ENCODE results near the gene CLINT1. TPM values are rescaled to one million over a fixed set of nuclear protein-coding genes. Genes with fewer than 3 reads are reported as not detected.

The CLINT1 gene
- polyA plus RNA-seq, 3 donors = 67.4 to 100 (median 71.9) TPM

DNA sequence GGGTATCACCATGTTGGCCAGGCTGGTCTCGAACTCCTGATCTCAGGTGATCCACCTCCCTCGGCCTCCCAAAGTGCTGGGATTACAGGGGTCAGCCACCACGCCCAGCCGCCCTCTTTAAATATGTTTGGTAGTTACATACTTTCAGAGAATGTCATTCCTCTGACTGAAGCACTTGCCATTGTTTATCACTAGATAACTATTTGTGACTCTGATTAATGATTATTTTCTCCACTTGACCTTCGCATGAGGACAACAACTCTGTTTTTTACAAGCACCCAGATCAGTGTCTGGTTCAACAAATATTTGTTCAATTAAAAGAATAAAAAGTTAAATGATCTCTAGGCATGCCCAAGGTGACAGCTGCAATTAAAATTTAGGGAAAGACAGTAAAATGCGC is 56.2 kb downstream of the CLINT1 start:
- WGBS (ENCODE audit: insufficient coverage) = 91% methylated on average over 2 of the region's 6 CpGs
- Histone ChIP-seq H3K4me3 (replicated peaks in 1 of 3; ENCODE audit: low read depth in 2 of 3, low read length in 3 of 3) (no peak overlapping the region), H3K4me1 (ENCODE audit: control insufficient read depth in 1 of 2, insufficient read depth in 2 of 2, low read length in 2 of 2) (peaks cover 0 to 6% of the 10 kb centered on the region in 2 donors), H2AFZ (ENCODE audit: insufficient read depth, low read depth, low read length, poor library complexity, severe bottlenecking) (no peak overlapping the region), H3K36me3 (replicated peaks in 1 of 2; ENCODE audit: control insufficient read depth in 1 of 2, insufficient read depth in 2 of 2, low read length in 2 of 2) (peaks cover 55 to 76% of the 10 kb centered on the region in 2 donors), H3K4me2 (replicated peaks; ENCODE audit: extremely low read depth, low read length, poor library complexity, severe bottlenecking) (no peak overlapping the region), H3K79me2 (ENCODE audit: insufficient read depth, low read length) (peaks cover 3% of the 10 kb centered on the region), H4K20me1 (ENCODE audit: insufficient read depth, low read length) (no peaks in the 10 kb centered on the region), H3K9me3 (replicated peaks in 1 of 2; ENCODE audit: control insufficient read depth in 1 of 2, insufficient read depth in 1 of 2, low read length in 2 of 2) (no peaks in the 10 kb centered on the region), H3K27ac (ENCODE audit: low read depth in 1 of 2, low read length in 2 of 2) (no peak overlapping the region), H3K27me3 (ENCODE audit: control insufficient read depth in 2 of 2, insufficient read depth in 2 of 2, low read length in 2 of 2) (no peaks in the 10 kb centered on the region), H3K9ac (ENCODE audit: insufficient read depth, low read length, poor library complexity, severe bottlenecking) (no peak overlapping the region)
- Mint-ChIP-seq H3K4me3 (no peak overlapping the region), H3K9me3 (no peaks in the 10 kb centered on the region), H3K36me3 (peaks cover 48 to 70% of the 10 kb centered on the region in 2 donors), H3K27me3 (ENCODE audit: low read depth in 3 of 3) (no peaks in the 10 kb centered on the region), H3K27ac (no peak overlapping the region), H3K4me1 (peaks cover 5% of the 10 kb centered on the region)
- intact Hi-C loops (cut with micrococcal nuclease) = no loop called here
- DNase-seq = no peak
- TF ChIP-seq, protein P1, sequence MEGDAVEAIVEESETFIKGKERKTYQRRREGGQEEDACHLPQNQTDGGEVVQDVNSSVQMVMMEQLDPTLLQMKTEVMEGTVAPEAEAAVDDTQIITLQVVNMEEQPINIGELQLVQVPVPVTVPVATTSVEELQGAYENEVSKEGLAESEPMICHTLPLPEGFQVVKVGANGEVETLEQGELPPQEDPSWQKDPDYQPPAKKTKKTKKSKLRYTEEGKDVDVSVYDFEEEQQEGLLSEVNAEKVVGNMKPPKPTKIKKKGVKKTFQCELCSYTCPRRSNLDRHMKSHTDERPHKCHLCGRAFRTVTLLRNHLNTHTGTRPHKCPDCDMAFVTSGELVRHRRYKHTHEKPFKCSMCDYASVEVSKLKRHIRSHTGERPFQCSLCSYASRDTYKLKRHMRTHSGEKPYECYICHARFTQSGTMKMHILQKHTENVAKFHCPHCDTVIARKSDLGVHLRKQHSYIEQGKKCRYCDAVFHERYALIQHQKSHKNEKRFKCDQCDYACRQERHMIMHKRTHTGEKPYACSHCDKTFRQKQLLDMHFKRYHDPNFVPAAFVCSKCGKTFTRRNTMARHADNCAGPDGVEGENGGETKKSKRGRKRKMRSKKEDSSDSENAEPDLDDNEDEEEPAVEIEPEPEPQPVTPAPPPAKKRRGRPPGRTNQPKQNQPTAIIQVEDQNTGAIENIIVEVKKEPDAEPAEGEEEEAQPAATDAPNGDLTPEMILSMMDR (IDR thresholded peaks at IDR 0.05) = no peak

DNA sequence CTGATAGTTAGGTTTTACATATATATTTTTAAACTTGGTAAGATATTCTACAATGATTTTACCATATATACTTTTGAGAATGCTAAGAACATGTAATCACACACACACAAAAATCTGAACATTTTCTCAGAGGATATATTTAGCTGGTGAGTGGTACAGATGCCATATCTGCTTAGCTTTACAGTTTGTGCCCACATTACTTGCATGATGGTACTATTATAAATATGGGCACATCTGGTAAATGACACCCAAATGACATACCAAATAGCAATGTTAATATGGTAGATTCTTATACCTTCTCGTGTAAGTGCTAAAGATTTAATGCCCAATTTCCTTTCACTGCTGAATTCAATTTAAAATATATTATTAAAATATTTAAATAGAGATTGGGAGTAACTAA is 58.8 kb downstream of the CLINT1 start:
- Histone ChIP-seq H3K4me2 (replicated peaks; ENCODE audit: extremely low read depth, low read length, poor library complexity, severe bottlenecking) (no peak overlapping the region), H2AFZ (ENCODE audit: insufficient read depth, low read depth, low read length, poor library complexity, severe bottlenecking) (no peak overlapping the region), H3K4me1 (ENCODE audit: control insufficient read depth in 1 of 2, insufficient read depth in 2 of 2, low read length in 2 of 2) (peaks cover 0 to 6% of the 10 kb centered on the region in 2 donors), H3K9me3 (replicated peaks in 1 of 2; ENCODE audit: control insufficient read depth in 1 of 2, insufficient read depth in 1 of 2, low read length in 2 of 2) (no peaks in the 10 kb centered on the region), H3K27ac (ENCODE audit: low read depth in 1 of 2, low read length in 2 of 2) (no peak overlapping the region), H3K79me2 (ENCODE audit: insufficient read depth, low read length) (peaks cover 3% of the 10 kb centered on the region), H3K4me3 (replicated peaks in 1 of 3; ENCODE audit: low read depth in 2 of 3, low read length in 3 of 3) (no peak overlapping the region), H3K36me3 (replicated peaks in 1 of 2; ENCODE audit: control insufficient read depth in 1 of 2, insufficient read depth in 2 of 2, low read length in 2 of 2) (peaks cover 41 to 77% of the 10 kb centered on the region in 2 donors), H3K27me3 (ENCODE audit: control insufficient read depth in 2 of 2, insufficient read depth in 2 of 2, low read length in 2 of 2) (no peaks in the 10 kb centered on the region), H4K20me1 (ENCODE audit: insufficient read depth, low read length) (no peaks in the 10 kb centered on the region), H3K9ac (ENCODE audit: insufficient read depth, low read length, poor library complexity, severe bottlenecking) (no peak overlapping the region)
- no peaks in the 10 kb centered on the region for H3K27me3 Mint-ChIP-seq (ENCODE audit: low read depth in 3 of 3)
- TF ChIP-seq, protein P1 (IDR thresholded peaks at IDR 0.05) = no peak
- DNase-seq = no peak
- no peak overlapping the region for H3K4me3 Mint-ChIP-seq
- H3K36me3 Mint-ChIP-seq = peaks cover 50 to 65% of the 10 kb centered on the region in 2 donors
- H3K4me1 Mint-ChIP-seq = peaks cover 5% of the 10 kb centered on the region
- intact Hi-C loops (cut with micrococcal nuclease) = no loop called here
- no peaks in the 10 kb centered on the region for H3K9me3 Mint-ChIP-seq
- no CpG with 5 or more reads among the region's 1 CpG for WGBS (ENCODE audit: insufficient coverage)
- no peak overlapping the region for H3K27ac Mint-ChIP-seq

Measured in CD14-positive monocyte (primary cell).